Islet precursor cell (in vitro differentiated cells): ENCODE results near the gene RASL10A.

ENCODE experiments used
- DNase-seq: peaks from one replicate; pipeline ENCODE4 v3.0.0-alpha.2; 2018

Gene RASL10A

GRCh38 chr22:29316141-29316828 is 788 bp upstream of the RASL10A start:
- no peak for DNase-seq

GRCh38 chr22:29314537-29315285 is 786 bp downstream of the RASL10A start:
- DNase-seq = no peak

GRCh38 chr22:29313576-29314466 is 1.7 kb downstream of the RASL10A start:
- DNase-seq = no peak

- no peak for DNase-seq
These were observed 2.3 kb downstream of the RASL10A start for GRCh38 chr22:29313126-29313575.

GRCh38 chr22:29312218-29313125 is 3.0 kb downstream of the RASL10A start:
- DNase-seq = no peak

GRCh38 chr22:29311464-29312217 is 3.9 kb downstream of the RASL10A start:
- DNase-seq = peak; percentile 49

- DNase-seq = peak; percentile 98
These were observed 4.6 kb downstream of the RASL10A start for GRCh38 chr22:29310863-29311339.

GRCh38 chr22:29310065-29310862 is 5.2 kb downstream of the RASL10A start:
- DNase-seq = no peak

GRCh38 chr22:29309332-29310064 is 6.0 kb downstream of the RASL10A start:
- peak; percentile 51 for DNase-seq

GRCh38 chr22:29308791-29309262 is 6.7 kb downstream of the RASL10A start:
- DNase-seq = peak; percentile 53

GRCh38 chr22:29308148-29308790 is 7.2 kb downstream of the RASL10A start:
- DNase-seq = peak; percentile 38

- peak; percentile 46 for DNase-seq
These were observed 7.8 kb downstream of the RASL10A start for GRCh38 chr22:29307596-29308147.

- peak; percentile 92 for DNase-seq
These were observed 8.5 kb downstream of the RASL10A start for GRCh38 chr22:29306835-29307595.

- DNase-seq = peak; percentile 95
These were observed 9.2 kb downstream of the RASL10A start, which contains the start of gene GAS2L1 for GRCh38 chr22:29306175-29306834. Gene GAS2L1 (plus strand): TSS chr22:29306650. CDS start chr22:29308106, 1,456 bp downstream.

- DNase-seq = no peak
These were observed 9.7 kb downstream of the RASL10A start for GRCh38 chr22:29305836-29306174.

GRCh38 chr22:29302681-29303465 is 12.6 kb downstream of the RASL10A start:
- DNase-seq = peak; percentile 76

- DNase-seq = no peak
These were observed 13.2 kb downstream of the RASL10A start for GRCh38 chr22:29302402-29302680.
